HG02678 (cell line): ENCODE measurements around the gene NCAPD2.
"Not testable (repeated sequence)": the region's sequence is repeated elsewhere in the genome, so short reads cannot be mapped to it uniquely, and the experiment has no call there.

ENCODE experiments used
- ATAC-seq: cut with Tn5 transposase; IDR thresholded peaks from one replicate; pipeline ENCODE4 v1.9.1; 2021; ENCODE audit warnings: mild to moderate bottlenecking, moderate library complexity; ENCODE audit not compliant: unreplicated experiment

Gene NCAPD2

GRCh38 chr12:6533923-6534694 lies 40.2 kb downstream of the NCAPD2 start, which contains the start of gene GAPDH:
Gene GAPDH (plus strand): TSS chr12:6534517. CDS start chr12:6534833, 316 bp downstream.
- ATAC-seq = peak; percentile 69

DNA sequence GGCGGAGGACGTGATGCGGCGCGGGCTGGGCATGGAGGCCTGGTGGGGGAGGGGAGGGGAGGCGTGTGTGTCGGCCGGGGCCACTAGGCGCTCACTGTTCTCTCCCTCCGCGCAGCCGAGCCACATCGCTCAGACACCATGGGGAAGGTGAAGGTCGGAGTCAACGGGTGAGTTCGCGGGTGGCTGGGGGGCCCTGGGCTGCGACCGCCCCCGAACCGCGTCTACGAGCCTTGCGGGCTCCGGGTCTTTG lies 40.7 kb downstream of the NCAPD2 start:
- ATAC-seq = no peak

DNA sequence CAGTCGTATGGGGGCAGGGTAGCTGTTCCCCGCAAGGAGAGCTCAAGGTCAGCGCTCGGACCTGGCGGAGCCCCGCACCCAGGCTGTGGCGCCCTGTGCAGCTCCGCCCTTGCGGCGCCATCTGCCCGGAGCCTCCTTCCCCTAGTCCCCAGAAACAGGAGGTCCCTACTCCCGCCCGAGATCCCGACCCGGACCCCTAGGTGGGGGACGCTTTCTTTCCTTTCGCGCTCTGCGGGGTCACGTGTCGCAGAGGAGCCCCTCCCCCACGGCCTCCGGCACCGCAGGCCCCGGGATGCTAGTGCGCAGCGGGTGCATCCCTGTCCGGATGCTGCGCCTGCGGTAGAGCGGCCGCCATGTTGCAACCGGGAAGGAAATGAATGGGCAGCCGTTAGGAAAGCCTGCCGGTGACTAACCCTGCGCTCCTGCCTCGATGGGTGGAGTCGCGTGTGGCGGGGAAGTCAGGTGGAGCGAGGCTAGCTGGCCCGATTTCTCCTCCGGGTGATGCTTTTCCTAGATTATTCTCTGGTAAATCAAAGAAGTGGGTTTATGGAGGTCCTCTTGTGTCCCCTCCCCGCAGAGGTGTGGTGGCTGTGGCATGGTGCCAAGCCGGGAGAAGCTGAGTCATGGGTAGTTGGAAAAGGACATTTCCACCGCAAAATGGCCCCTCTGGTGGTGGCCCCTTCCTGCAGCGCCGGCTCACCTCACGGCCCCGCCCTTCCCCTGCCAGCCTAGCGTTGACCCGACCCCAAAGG lies 41.2 kb downstream of the NCAPD2 start:
- ATAC-seq = peak; percentile 7

DNA sequence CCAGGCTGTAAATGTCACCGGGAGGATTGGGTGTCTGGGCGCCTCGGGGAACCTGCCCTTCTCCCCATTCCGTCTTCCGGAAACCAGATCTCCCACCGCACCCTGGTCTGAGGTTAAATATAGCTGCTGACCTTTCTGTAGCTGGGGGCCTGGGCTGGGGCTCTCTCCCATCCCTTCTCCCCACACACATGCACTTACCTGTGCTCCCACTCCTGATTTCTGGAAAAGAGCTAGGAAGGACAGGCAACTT lies 41.7 kb downstream of the NCAPD2 start:
- no peak for ATAC-seq

- ATAC-seq = no peak
These were observed 42.3 kb downstream of the NCAPD2 start for GRCh38 chr12:6535960-6536847.

DNA sequence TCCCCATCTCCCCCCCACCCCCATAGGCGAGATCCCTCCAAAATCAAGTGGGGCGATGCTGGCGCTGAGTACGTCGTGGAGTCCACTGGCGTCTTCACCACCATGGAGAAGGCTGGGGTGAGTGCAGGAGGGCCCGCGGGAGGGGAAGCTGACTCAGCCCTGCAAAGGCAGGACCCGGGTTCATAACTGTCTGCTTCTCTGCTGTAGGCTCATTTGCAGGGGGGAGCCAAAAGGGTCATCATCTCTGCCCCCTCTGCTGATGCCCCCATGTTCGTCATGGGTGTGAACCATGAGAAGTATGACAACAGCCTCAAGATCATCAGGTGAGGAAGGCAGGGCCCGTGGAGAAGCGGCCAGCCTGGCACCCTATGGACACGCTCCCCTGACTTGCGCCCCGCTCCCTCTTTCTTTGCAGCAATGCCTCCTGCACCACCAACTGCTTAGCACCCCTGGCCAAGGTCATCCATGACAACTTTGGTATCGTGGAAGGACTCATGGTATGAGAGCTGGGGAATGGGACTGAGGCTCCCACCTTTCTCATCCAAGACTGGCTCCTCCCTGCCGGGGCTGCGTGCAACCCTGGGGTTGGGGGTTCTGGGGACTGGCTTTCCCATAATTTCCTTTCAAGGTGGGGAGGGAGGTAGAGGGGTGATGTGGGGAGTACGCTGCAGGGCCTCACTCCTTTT lies 43.1 kb downstream of the NCAPD2 start:
- no peak for ATAC-seq

DNA sequence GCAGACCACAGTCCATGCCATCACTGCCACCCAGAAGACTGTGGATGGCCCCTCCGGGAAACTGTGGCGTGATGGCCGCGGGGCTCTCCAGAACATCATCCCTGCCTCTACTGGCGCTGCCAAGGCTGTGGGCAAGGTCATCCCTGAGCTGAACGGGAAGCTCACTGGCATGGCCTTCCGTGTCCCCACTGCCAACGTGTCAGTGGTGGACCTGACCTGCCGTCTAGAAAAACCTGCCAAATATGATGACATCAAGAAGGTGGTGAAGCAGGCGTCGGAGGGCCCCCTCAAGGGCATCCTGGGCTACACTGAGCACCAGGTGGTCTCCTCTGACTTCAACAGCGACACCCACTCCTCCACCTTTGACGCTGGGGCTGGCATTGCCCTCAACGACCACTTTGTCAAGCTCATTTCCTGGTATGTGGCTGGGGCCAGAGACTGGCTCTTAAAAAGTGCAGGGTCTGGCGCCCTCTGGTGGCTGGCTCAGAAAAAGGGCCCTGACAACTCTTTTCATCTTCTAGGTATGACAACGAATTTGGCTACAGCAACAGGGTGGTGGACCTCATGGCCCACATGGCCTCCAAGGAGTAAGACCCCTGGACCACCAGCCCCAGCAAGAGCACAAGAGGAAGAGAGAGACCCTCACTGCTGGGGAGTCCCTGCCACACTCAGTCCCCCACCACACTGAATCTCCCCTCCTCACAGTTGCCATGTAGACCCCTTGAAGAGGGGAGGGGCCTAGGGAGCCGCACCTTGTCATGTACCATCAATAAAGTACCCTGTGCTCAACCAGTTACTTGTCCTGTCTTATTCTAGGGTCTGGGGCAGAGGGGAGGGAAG lies 43.9 kb downstream of the NCAPD2 start:
- not testable (repeated sequence) for ATAC-seq

- no peak for ATAC-seq
These were observed 44.8 kb downstream of the NCAPD2 start for GRCh38 chr12:6538420-6539313.

- ATAC-seq = no peak
These were observed 45.4 kb downstream of the NCAPD2 start for GRCh38 chr12:6539314-6539682.

DNA sequence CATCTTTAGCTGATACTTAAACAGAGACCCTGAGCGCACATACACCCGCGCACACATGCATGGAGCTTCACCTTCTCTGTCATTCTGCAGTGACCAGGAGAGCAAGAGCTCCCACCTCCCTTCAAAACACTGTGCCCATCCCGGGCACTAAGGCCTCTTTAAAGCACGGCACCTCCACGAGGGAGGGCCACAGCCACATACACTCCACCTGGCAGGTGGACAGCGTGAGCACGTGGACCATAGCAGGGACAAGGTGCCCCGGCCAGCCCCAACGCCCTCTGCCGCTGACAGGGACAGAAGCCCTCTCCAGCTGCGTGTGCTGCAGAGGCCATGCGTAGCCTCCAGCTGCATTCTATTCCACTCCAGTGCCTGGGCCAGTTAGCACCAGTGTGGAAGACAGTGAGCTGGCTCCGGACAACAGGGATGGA lies 45.8 kb downstream of the NCAPD2 start:
- ATAC-seq = no peak

- ATAC-seq = peak; percentile 34
These were observed 46.4 kb downstream of the NCAPD2 start for GRCh38 chr12:6540181-6540877.

- ATAC-seq = no peak
These were observed 47.7 kb downstream of the NCAPD2 start for GRCh38 chr12:6541371-6542165.

DNA sequence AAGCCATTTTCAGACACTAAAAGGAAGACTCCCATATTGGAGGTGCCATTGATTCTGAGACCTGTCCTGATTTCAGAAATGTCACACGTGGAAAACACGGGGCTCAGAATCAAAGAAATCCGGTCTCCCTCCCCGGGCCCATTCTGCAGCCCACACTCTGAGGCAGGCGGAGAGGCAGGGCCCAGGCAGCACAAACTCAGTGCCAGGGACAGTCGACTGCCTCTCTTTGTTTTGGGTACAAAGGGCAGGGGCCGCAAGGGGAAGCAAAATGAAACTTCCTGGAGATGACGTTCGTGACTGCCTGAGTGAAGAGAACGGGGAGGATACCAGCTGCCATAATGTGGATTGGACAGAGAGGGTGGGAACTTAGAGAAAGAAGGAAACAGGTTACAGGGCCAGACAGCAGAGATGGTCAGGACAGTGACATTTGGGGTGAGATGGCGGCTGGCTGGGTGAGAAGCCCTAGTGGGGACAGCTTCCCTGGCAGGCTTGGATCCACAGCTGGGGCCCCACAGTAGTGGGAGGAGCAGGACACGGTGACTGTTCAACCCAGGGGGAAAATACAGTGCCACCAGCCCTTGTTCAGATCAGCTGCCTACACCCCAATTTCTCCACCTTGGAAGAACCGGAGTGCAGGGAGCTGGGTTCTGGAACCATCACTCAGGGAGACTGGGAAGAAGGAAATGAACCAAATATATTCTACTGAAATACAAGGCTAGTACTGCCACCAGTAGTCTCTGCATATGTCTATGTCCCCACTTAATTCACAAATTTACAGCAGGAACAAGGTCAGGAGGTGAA lies 48.5 kb downstream of the NCAPD2 start:
- ATAC-seq = no peak

GRCh38 chr12:6546016-6546415 lies 52.1 kb downstream of the NCAPD2 start:
- ATAC-seq = no peak

GRCh38 chr12:6547566-6547965 lies 53.7 kb downstream of the NCAPD2 start:
- ATAC-seq = no peak

DNA sequence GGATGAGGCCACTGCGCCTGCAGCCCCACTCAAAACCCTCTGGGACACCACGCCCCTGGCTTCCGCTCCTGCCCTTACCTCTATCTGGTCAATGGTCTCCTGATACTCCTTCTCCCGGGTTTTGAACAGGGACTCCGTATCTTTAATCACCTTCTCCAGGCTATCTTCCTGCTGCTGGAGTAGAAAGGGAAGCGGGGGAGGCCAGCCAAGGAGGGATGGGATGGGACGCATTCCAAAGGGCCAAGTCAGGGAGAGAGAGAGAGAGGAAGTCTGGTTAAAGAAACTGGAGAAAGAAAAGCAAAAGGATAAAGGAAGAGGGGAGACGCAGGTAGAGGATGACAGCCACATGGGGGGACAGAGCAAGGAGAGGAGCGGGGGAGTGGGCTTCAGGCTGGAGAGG lies 54.1 kb downstream of the NCAPD2 start:
- no peak for ATAC-seq

DNA sequence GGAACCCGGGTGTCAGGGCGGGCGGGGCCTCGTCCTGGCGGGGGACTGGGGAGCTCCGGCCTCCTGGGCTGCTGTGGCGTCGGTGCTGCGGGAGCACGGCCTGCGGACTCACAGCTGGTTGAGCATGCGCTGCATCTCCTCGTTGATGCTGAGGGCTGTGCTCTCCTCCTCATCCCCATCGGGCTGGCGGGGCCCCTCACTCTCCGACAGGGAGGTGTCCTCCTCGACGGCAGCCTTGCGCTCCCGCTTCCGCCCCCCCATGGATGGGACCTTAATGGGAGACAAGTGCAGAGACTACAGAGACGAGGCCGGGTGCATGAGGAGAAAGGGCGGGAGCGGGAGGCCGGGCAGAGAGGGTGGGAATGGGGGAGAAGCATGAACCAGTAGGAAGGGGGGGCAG lies 54.7 kb downstream of the NCAPD2 start:
- ATAC-seq = no peak
